HK-2 (cell line): Measurements from ENCODE around the gene CAPNS1.
"Not testable (repeated sequence)": the region's sequence is repeated elsewhere in the genome, so short reads cannot be mapped to it uniquely, and the experiment has no call there.

Experiments used
- DNase-seq: peaks from one replicate; pipeline ENCODE4 v3.0.0-alpha.2; 2018; ENCODE audit not compliant: unreplicated experiment

The CAPNS1 gene

DNA sequence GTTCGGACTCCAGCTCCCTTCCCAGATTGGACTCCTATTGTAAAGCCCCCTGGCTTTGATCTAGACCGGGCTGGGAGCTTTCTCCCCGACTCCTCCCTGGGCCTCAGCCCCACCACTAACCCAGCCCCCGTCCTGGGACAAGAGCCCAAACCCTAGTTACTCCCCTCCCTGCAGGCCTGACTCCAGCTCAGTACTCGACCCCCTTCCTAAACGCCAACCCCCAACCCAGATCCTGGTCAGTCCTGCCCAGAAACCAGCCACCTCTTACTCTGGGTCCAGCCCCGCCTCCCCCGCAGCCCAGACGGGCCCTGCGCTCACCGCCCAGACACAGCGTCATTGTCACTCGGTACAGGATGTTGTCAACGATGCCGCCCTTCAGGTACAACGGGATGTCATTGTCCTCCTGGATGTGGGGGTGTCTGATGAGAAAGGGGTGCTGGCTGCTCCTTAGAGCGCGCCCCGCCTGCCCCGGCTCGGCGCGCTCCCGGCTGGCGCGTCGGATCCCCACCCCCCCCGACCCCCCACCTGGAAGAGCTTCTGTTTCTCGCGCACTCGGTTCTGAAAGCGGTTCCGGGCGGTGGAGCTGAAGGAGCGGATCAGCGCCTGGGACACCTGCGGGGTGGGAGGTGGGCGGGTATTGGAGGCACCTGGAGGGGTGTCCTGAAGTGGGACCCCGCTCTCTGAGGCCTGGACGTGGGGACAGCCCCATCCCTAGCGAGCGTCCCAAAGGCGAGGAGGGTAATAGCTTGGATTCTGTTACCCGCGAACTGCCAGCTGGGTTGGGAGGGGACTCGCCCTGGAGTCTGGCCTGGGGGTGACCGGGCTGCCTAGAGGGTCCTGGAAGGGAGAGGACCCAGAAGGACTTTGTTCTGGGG, 11.5 kb downstream of the CAPNS1 start:
- no peak for DNase-seq

DNA sequence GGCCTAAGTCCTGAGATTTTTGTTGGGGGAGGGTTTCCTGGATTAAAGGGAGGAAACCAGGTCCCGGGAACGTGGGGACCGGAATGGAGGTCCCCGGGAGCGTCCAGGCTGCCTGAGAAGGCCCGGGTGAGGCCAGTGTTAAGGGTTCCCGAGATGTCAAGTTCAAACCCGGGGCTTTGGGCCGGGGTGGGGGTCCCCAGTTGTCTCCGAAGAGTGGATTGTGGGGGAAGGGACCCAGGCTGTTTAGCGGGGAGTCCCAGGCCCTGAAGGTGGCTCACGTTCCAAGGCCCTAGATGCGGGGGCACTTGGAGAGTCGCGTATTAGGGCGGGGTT, 12.1 kb downstream of the CAPNS1 start:
- no peak for DNase-seq

- no peak for DNase-seq
Measured at GRCh38 chr19:36152352-36153091, 12.7 kb downstream of the CAPNS1 start, which contains the start of gene COX7A1. Gene COX7A1 (minus strand): TSS chr19:36152447. CDS start chr19:36152407, 40 bp downstream.

GRCh38 chr19:36153126-36153525, 13.3 kb downstream of the CAPNS1 start:
- DNase-seq, result no peak

- DNase-seq, result no peak
Measured at GRCh38 chr19:36160821-36161596, 21.1 kb downstream of the CAPNS1 start.

- no peak for DNase-seq
Measured at GRCh38 chr19:36163813-36164212, 23.9 kb downstream of the CAPNS1 start.

DNA sequence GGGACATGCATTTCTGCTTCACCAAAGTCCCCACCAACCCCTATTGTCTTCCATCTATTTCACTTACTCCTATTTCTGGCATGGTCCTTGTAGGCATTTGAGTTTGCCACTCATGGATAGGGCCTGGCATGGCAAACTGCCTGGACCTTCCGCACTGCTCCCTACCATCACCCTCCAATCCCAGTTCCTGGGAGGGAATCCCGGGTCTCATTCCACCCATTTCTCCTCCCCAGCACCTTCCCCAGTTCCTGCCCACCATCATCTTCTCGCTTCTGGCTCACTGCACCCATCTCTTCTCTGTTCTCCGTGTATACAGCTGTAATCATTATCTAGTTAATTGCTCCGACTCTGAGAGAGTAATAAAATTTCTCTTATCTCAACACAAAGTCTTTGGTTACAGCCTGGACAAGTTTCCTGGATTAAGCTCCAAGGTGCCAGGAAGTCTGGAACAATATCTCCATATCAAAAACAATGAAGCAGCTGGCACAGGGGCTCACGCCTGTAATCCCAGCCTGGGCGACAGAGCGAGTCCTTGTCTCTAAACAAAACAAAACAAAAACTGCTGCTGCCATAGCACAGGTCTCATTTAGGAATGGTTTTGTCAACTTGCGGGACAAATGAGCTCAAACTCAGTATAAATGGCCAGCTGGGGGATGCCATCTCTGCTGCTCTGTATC, 29.4 kb downstream of the CAPNS1 start:
- DNase-seq, result no peak

DNA sequence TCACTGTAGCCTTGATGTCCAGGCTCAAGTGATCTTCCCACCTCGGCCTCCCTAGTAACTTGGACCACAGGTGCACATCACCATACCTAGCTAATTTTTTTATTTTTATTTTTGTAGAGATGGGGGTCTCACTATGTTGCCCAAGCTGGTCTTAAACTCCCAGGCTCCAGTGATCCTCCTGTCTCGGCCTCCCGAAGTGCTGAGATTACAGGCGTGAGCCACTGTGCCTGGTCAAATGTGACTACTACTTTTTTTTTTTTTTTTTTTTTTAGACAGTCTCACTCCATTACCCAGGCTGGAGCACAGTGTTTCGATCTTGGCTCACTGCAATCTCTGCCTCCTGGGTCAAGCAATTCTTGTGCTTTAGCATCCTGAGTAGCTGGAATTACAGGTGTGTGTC, 33.0 kb downstream of the CAPNS1 start:
- no peak for DNase-seq

DNA sequence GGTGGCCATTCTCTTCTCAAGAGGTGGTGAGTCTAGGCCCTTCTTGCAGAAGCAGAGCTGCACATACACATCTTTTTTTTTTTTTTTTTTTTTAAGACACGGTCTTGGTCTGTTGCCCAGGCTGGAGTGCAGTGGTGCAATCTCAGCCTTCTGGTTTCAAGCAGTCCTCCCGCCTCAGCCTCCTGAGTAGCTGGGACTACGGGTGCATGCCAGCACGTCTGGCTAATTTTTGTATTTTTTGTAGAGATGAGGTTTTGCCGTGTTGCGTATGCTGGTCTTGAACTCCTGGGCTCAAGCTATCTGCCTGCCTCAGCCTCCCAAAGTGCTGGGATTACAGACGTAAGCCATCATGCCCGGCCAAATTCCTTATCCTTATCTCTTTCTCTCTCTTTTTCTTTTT, 34.0 kb downstream of the CAPNS1 start:
- not testable (repeated sequence) for DNase-seq

- not testable (repeated sequence) for DNase-seq
Measured at GRCh38 chr19:36179077-36179476, 39.2 kb downstream of the CAPNS1 start.

DNA sequence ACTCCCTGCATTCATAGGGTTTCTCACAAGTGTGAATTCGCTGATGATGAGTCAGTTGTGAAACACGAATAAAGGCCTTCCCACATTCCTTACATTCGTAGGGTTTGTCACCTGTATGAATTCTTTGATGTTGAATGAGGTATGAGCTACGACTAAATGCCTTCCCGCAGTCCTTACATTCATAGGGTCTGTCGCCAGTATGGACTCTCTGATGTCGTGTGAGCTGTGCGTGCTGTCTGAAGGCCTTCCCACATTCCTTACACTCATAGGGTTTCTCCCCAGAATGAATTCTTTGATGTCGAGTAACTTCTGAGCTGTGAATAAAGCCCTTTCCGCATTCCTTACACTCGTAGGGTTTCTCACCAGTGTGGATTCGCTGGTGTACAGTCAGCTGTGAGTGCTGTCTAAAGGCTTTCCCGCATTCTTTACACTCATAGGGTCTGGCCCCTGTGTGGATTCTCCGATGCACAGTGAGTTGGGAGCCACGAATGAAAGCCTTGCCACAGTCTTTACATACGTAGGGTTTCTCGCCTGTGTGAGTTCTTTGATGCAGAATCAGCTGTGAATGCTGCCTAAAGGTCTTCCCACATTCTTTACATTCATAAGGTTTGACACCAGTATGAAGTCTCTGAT, 42.9 kb downstream of the CAPNS1 start:
- peak; percentile 75 for DNase-seq

DNA sequence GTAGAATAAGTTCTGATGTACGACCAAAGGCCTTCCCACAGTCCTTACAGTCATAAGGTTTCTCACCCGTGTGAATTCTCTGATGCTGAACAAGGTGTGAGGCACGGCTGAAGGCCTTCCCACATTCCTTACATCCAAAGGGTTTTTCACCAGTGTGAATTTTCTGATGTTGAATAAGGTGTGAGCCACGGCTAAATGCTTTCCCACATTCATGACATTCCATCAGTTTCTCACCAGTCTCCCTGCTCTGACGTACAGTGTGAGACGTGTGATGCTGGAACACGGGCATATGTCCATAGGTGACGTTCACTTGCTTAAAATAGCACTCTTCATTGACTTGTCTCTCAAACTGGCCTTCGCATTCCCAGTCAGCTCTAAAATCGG, 43.4 kb downstream of the CAPNS1 start:
- DNase-seq, result peak; percentile 62

GRCh38 chr19:36186722-36187121, 46.9 kb downstream of the CAPNS1 start:
- not testable (repeated sequence) for DNase-seq

- no peak for DNase-seq
Measured at GRCh38 chr19:36196249-36196648, 56.4 kb downstream of the CAPNS1 start.

DNA sequence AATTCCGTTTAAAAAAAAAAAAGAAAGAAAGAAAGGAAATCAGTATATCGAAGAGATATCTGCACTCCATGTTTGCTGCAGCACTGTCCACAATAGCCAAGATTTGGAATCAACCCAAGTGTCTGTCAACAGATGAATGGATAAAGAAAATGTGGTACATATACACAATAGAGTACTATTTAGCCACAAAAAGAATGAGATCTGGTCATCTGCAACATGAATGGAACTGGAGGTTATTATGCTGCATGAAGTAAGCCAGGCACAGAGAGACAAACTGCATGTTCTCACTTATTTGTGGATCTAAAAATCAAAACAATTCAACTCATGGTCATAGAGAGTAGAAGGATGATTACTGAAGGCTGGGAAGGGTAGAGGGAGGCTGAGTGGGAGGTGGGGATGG, 58.3 kb downstream of the CAPNS1 start:
- DNase-seq, result no peak
